Psoas muscle (tissue), 8 donors: ENCODE data around the gene MED31. TPM values are rescaled to one million over a fixed set of nuclear protein-coding genes. Genes with fewer than 3 reads are reported as not detected.
"Not testable (repeated sequence)": the region's sequence is repeated elsewhere in the genome, so short reads cannot be mapped to it uniquely, and the experiment has no call there.

Source experiments
- ATAC-seq, 4 donors: fragments of 200-7000 bp; cut with Tn5 transposase; one replicate each; pipeline ENCODE4 v1.9.1; 2020; ENCODE audit warnings: moderate library complexity in 3 of 4, mild to moderate bottlenecking in 2 of 4
- DNase-seq, 2 donors: peaks; one replicate each; pipeline ENCODE4 v3.0.0-alpha.2; 2020
- H3K27ac ChIP-seq: fragments of 200-600 bp; one replicate; pipeline ENCODE4 v1.8.0; 2022
- H3K27me3 ChIP-seq, 3 donors: fragments of 200-600 bp in 1 of 3; one replicate each; pipeline versions ENCODE4 v1.6.1 to v1.8.0; 2013 to 2022; ENCODE audit warnings: low read length in 2 of 3, mild to moderate bottlenecking in 2 of 3, moderate library complexity in 1 of 3; ENCODE audit not compliant: insufficient read depth in 3 of 3
- H3K36me3 ChIP-seq, 2 donors: fragments of 200-600 bp in 1 of 2; one replicate each; pipeline versions ENCODE4 v1.6.1 to v1.8.0; 2013 to 2022; ENCODE audit warnings: low read depth in 1 of 2, mild to moderate bottlenecking in 1 of 2, moderate library complexity in 1 of 2; ENCODE audit not compliant: insufficient read depth in 1 of 2
- H3K4me1 ChIP-seq: fragments of 200-600 bp; one replicate; pipeline ENCODE4 v1.8.0; 2022
- H3K4me3 ChIP-seq: fragments of 200-600 bp; one replicate; pipeline ENCODE4 v1.8.0; 2022; ENCODE audit warnings: mild to moderate bottlenecking
- H3K9me3 ChIP-seq: fragments of 200-600 bp; one replicate; pipeline ENCODE4 v1.8.0; 2022
- CTCF ChIP-seq: fragments of 200-600 bp; IDR thresholded peaks from one replicate; pipeline ENCODE4 v1.8.0; 2022; ENCODE audit warnings: antibody characterized with exemption
- WGBS, 3 donors: extraction: QIAGEN DNeasy Blood & Tissue Kit; methylation state at CpG; one replicate each; pipeline versions ENCODE4 v1.1.6 to v1.1.7; 2013; 5-methylcytosine and 5-hydroxymethylcytosine counted together
- intact Hi-C, 2 donors: fragments of 100-400 bp; cut with DNase I; formaldehyde crosslinking; loops; one replicate each; pipeline versions ENCODE4 v1.11.0 to v1.14.2; 2022
- polyA plus RNA-seq, 3 donors: library from polyadenylated mRNA; stranded (reverse); fragments of 200-250 nt; gene quantifications; one replicate each; pipeline ENCODE4 v1.2.3, GENCODE V29; 2013
- total RNA-seq, 4 donors: library from RNA; stranded (reverse); fragmentation: NEBNext Ultra II Directional in 2 of 4; extraction: Animal tissue kit (Norgen Biotek cat#: 25700) in 2 of 4; gene quantifications; one replicate each; pipeline versions ENCODE4 v1.2.1 to v1.2.4, GENCODE V29; 2021 to 2023
- donor health status: healthy with polysubstance abuse.
- donor health status: DM: no; HTN: no; CAD: no; lungs with moderate emphysema.
- donor health status: Bipolar disorder and iron deficiency.
- donor health status: healthy.
- donor health status: DM: yes; HTN: yes; CAD: no.
- donor health status: DM: no; HTN: no; CAD: no.
- donor health status: DM: no; HTN: no; CAD: no.
- donor health status: DM: yes; HTN: yes; CAD: no.

MED31 gene
- total and polyA plus RNA-seq, 7 donors: 12.2 to 55.2 (median 12.7) TPM

- intact Hi-C loops: loop anchor here in 1 of 2 donors (10.0 kb wide), 1 partner anchor 344 kb away; no protein-coding TSS in a partner anchor
- Histone ChIP-seq H3K9me3 (no peaks in the 10 kb centered on the region), H3K4me3 (no peak overlapping the region), H3K27me3 (peaks cover 0 to 26% (median 7%) of the 10 kb centered on the region in 3 donors), H3K4me1 (no peaks in the 10 kb centered on the region), H3K27ac (no peak overlapping the region), H3K36me3 (no peaks in the 10 kb centered on the region)
- TF ChIP-seq CTCF: no peak
- DNase-seq: no peak
- no peak for ATAC-seq
- 28 to 42% (median 39%) methylated on average over 9 to 11 of the region's 11 CpGs for WGBS, 3 donors
These were observed 9.5 kb upstream of the MED31 start for GRCh38 chr17:6660805-6661463.

GRCh38 chr17:6660101-6660500 lies 8.7 kb upstream of the MED31 start:
- ATAC-seq (no peak), DNase-seq (no peak)
- WGBS, 3 donors: 67 to 73% (median 68%) methylated on average over 9 of the region's 9 CpGs
- Histone ChIP-seq H3K27ac (no peak overlapping the region), H3K4me1 (no peaks in the 10 kb centered on the region), H3K36me3 (no peaks in the 10 kb centered on the region), H3K27me3 (peaks cover 0 to 27% (median 9%) of the 10 kb centered on the region in 3 donors), H3K9me3 (no peaks in the 10 kb centered on the region), H3K4me3 (no peak overlapping the region)
- no peak for TF ChIP-seq CTCF
- intact Hi-C loops: loop anchor here in 1 of 2 donors (10.0 kb wide), 1 partner anchor 345 kb away; no protein-coding TSS in a partner anchor

GRCh38 chr17:6658411-6658810 lies 7.0 kb upstream of the MED31 start:
- H3K27ac ChIP-seq, DNase-seq, ATAC-seq, H3K4me1 ChIP-seq, H3K4me3 ChIP-seq, H3K36me3 ChIP-seq, intact Hi-C loops, H3K9me3 ChIP-seq: not testable (repeated sequence)
- peaks cover 0 to 32% (median 12%) of the 10 kb centered on the region in 3 donors for H3K27me3 ChIP-seq
- WGBS, 3 donors: 79 to 97% (median 89%) methylated on average over 2 to 5 of the region's 5 CpGs

GRCh38 chr17:6657633-6658287 lies 6.4 kb upstream of the MED31 start:
- intact Hi-C loops: no loop called here
- TF ChIP-seq CTCF: no peak
- 75 to 76% (median 75%) methylated on average over 17 to 18 of the region's 18 CpGs for WGBS, 3 donors
- no peaks in the 10 kb centered on the region for H3K9me3 ChIP-seq
- H3K27me3 ChIP-seq: peaks cover 0 to 32% (median 12%) of the 10 kb centered on the region in 3 donors
- no peak overlapping the region for H3K27ac ChIP-seq
- no peak overlapping the region for H3K4me3 ChIP-seq
- DNase-seq (no peak), ATAC-seq (no peak)
- no peaks in the 10 kb centered on the region for H3K36me3 ChIP-seq
- H3K4me1 ChIP-seq: peaks cover 7% of the 10 kb centered on the region

GRCh38 chr17:6656797-6657632 lies 5.6 kb upstream of the MED31 start:
- peak in 1 of 4 donors; percentile 29 for ATAC-seq
- H3K36me3 ChIP-seq, H3K9me3 ChIP-seq, H3K4me3 ChIP-seq, DNase-seq, H3K27ac ChIP-seq, intact Hi-C loops: not testable (repeated sequence)
- H3K27me3 ChIP-seq: peaks cover 0 to 32% (median 12%) of the 10 kb centered on the region in 3 donors
- WGBS, 3 donors: 8 to 16% (median 13%) methylated on average over 32 to 53 of the region's 55 CpGs
- H3K4me1 ChIP-seq: peaks cover 14% of the 10 kb centered on the region

- H3K4me1 ChIP-seq: peaks cover 14% of the 10 kb centered on the region
- H3K9me3 ChIP-seq, H3K27ac ChIP-seq, DNase-seq, H3K36me3 ChIP-seq, intact Hi-C loops, H3K4me3 ChIP-seq, ATAC-seq: not testable (repeated sequence)
- 6 to 12% (median 11%) methylated on average over 18 to 35 of the region's 41 CpGs for WGBS, 3 donors
- peaks cover 0 to 23% (median 9%) of the 10 kb centered on the region in 3 donors for H3K27me3 ChIP-seq
These were observed 4.4 kb upstream of the MED31 start for GRCh38 chr17:6655732-6656361.
